ENCODE measurements around the gene MAPK8. TPM values are rescaled to one million over a fixed set of nuclear protein-coding genes. Genes with fewer than 3 reads are reported as not detected.
"Not testable (repeated sequence)": the region's sequence is repeated elsewhere in the genome, so short reads cannot be mapped to it uniquely, and the experiment has no call there.

Gene MAPK8
- total RNA-seq, 6 experiments from 2014 or later: 56.3 to 96.6 (median 74.8) TPM

- H3K4me3 Mint-ChIP-seq: no peak overlapping the region
- H3K9me3 Mint-ChIP-seq: no peaks in the 10 kb centered on the region
- no peak overlapping the region for H3K27ac Mint-ChIP-seq
- H3K27me3 Mint-ChIP-seq (ENCODE audit: insufficient read depth): peaks cover 31% of the 10 kb centered on the region
- no peaks in the 10 kb centered on the region for H3K36me3 Mint-ChIP-seq (ENCODE audit: low read depth)
- H3K4me1 Mint-ChIP-seq (ENCODE audit: low read depth): no peaks in the 10 kb centered on the region
- TF ChIP-seq, protein P1, sequence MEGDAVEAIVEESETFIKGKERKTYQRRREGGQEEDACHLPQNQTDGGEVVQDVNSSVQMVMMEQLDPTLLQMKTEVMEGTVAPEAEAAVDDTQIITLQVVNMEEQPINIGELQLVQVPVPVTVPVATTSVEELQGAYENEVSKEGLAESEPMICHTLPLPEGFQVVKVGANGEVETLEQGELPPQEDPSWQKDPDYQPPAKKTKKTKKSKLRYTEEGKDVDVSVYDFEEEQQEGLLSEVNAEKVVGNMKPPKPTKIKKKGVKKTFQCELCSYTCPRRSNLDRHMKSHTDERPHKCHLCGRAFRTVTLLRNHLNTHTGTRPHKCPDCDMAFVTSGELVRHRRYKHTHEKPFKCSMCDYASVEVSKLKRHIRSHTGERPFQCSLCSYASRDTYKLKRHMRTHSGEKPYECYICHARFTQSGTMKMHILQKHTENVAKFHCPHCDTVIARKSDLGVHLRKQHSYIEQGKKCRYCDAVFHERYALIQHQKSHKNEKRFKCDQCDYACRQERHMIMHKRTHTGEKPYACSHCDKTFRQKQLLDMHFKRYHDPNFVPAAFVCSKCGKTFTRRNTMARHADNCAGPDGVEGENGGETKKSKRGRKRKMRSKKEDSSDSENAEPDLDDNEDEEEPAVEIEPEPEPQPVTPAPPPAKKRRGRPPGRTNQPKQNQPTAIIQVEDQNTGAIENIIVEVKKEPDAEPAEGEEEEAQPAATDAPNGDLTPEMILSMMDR (IDR thresholded peaks at IDR 0.05): no peak
- no peak for DNase-seq
These were observed 33.8 kb upstream of the MAPK8 start for GRCh38 chr10:48272682-48273081.

- TF ChIP-seq, protein P1 (IDR thresholded peaks at IDR 0.05): no peak
- Mint-ChIP-seq H3K9me3 (no peaks in the 10 kb centered on the region), H3K27ac (no peak overlapping the region), H3K36me3 (ENCODE audit: low read depth) (no peaks in the 10 kb centered on the region), H3K4me3 (no peak overlapping the region), H3K4me1 (ENCODE audit: low read depth) (no peaks in the 10 kb centered on the region), H3K27me3 (ENCODE audit: insufficient read depth) (peaks cover 36% of the 10 kb centered on the region)
- no peak for DNase-seq
These were observed 32.7 kb upstream of the MAPK8 start for GRCh38 chr10:48273741-48274140.

DNA sequence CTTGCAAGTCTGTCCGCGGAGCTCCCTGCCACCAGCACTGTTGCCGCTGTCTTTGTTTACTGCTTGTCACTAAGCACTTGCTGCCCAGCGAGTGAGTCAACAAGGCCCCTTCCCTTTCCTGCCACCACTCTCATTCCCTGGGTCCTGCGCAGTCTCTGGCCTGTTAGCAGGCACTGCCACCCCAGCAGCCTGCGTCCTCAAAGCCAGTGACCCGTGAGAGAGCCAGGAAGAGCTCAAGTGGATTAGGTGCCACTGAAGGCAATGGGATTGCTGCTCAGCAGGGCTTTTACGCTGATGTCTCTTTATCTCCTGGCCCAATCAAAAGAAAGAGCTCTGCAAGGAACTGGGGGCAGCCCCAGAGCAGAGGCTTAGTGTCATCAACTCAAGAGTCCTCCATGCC is 31.8 kb upstream of the MAPK8 start, which contains the start of gene FRMPD2:
FRMPD2 (minus strand) TSS at position 61 of the 400 bp plus-strand sequence. CDS start 129 bp downstream, outside the sequence.
- no peak within 1 kb of the TSS for H3K27ac Mint-ChIP-seq

GRCh38 chr10:48277093-48277492 is 29.4 kb upstream of the MAPK8 start:
- TF ChIP-seq, protein P1 (IDR thresholded peaks at IDR 0.05): no peak
- H3K9me3 Mint-ChIP-seq: no peaks in the 10 kb centered on the region
- H3K4me1 Mint-ChIP-seq (ENCODE audit: low read depth): no peaks in the 10 kb centered on the region
- H3K36me3 Mint-ChIP-seq (ENCODE audit: low read depth): no peaks in the 10 kb centered on the region
- peaks cover 20% of the 10 kb centered on the region for H3K27me3 Mint-ChIP-seq (ENCODE audit: insufficient read depth)
- H3K27ac Mint-ChIP-seq: no peak overlapping the region
- H3K4me3 Mint-ChIP-seq: no peak overlapping the region
- DNase-seq: no peak

More for the DNA sequence above, 31.8 kb upstream of the MAPK8 start, which contains the start of gene FRMPD2:
- no peak for DNase-seq
- H3K4me1 Mint-ChIP-seq (ENCODE audit: low read depth): no peaks in the 10 kb centered on the region
- no peaks in the 10 kb centered on the region for H3K36me3 Mint-ChIP-seq (ENCODE audit: low read depth)
- TF ChIP-seq, protein P1 (IDR thresholded peaks at IDR 0.05): no peak
- no peak within 1 kb of the TSS for H3K4me3 Mint-ChIP-seq
- H3K9me3 Mint-ChIP-seq: no peaks in the 10 kb centered on the region
- H3K27me3 Mint-ChIP-seq (ENCODE audit: insufficient read depth): peaks cover 34% of the 10 kb centered on the region

GRCh38 chr10:48279081-48279751 is 27.3 kb upstream of the MAPK8 start:
- DNase-seq: no peak
- TF ChIP-seq, protein P1 (IDR thresholded peaks at IDR 0.05): no peak
- H3K9me3 Mint-ChIP-seq: peaks cover 7% of the 10 kb centered on the region
- no peaks in the 10 kb centered on the region for H3K4me1 Mint-ChIP-seq (ENCODE audit: low read depth)
- no peak overlapping the region for H3K4me3 Mint-ChIP-seq
- peaks cover 18% of the 10 kb centered on the region for H3K27me3 Mint-ChIP-seq (ENCODE audit: insufficient read depth)
- H3K36me3 Mint-ChIP-seq (ENCODE audit: low read depth): no peaks in the 10 kb centered on the region; the same call in 1 of the 2 replicates
- H3K27ac Mint-ChIP-seq: no peak overlapping the region

DNA sequence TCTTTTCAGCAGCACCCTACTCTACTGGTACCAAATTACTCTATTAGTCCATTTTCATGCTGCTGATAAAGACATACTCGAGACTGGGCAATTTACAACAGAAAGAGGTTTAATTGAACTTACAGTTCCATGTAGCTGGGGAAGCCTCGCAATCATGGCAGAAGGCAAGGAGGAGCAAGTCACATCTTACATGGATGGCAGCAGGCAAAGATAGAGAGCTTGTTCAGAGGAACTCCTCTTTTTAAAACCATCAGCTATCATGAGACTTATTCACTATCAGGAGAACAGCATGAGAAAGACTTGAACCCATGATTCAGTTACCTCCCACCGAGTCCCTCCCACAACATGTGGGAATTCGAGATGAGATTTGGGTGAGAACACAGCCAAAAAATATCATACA is 24.8 kb upstream of the MAPK8 start:
- DNase-seq; H3K4me1 Mint-ChIP-seq (ENCODE audit: low read depth); H3K4me3 Mint-ChIP-seq; H3K9me3 Mint-ChIP-seq; H3K27ac Mint-ChIP-seq; H3K36me3 Mint-ChIP-seq (ENCODE audit: low read depth): not testable (repeated sequence)
- H3K27me3 Mint-ChIP-seq (ENCODE audit: insufficient read depth): peaks cover 34% of the 10 kb centered on the region
